SU-DHL-6 (cell line): ENCODE measurements around the gene DTX3.
"Not testable (repeated sequence)": the region's sequence is repeated elsewhere in the genome, so short reads cannot be mapped to it uniquely, and the experiment has no call there.

Experiments
- EZH2phosphoT487 ChIP-seq: fragments of 200-600 bp; sonication (generic), shearing (Covaris generic); conservative IDR thresholded peaks from 2 replicates; pipeline ENCODE4 v1.6.1; 2018; ENCODE audit warnings: mild to moderate bottlenecking, antibody characterized with exemption, low read length, moderate library complexity, mixed read lengths
- TF ChIP-seq, protein P1 (sequence below): fragments of 200-600 bp; sonication (generic); IDR thresholded peaks from one replicate; pipeline ENCODE4 v1.5.1; 2017; ENCODE audit warnings: antibody characterized with exemption, mild to moderate bottlenecking, low read length, moderate library complexity; ENCODE audit not compliant: insufficient read depth, poor library complexity, severe bottlenecking

DNA sequence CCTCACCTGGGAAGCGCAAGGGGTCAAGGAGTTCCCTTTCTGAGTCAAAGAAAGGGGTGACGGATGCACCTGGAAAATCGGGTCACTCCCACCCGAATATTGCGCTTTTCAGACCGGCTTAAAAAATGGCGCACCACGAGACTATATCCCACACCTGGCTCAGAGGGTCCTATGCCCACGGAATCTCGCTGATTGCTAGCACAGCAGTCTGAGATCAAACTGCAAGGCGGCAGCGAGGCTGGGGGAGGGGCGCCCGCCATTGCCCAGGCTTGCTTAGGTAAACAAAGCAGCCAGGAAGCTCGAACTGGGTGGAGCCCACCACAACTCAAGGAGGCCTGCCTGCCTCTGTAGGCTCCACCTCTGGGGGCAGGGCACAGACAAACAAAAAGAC lies 42.0 kb downstream of the DTX3 start:
- TF ChIP-seq, protein P1, sequence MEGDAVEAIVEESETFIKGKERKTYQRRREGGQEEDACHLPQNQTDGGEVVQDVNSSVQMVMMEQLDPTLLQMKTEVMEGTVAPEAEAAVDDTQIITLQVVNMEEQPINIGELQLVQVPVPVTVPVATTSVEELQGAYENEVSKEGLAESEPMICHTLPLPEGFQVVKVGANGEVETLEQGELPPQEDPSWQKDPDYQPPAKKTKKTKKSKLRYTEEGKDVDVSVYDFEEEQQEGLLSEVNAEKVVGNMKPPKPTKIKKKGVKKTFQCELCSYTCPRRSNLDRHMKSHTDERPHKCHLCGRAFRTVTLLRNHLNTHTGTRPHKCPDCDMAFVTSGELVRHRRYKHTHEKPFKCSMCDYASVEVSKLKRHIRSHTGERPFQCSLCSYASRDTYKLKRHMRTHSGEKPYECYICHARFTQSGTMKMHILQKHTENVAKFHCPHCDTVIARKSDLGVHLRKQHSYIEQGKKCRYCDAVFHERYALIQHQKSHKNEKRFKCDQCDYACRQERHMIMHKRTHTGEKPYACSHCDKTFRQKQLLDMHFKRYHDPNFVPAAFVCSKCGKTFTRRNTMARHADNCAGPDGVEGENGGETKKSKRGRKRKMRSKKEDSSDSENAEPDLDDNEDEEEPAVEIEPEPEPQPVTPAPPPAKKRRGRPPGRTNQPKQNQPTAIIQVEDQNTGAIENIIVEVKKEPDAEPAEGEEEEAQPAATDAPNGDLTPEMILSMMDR: not testable (repeated sequence)
- TF ChIP-seq EZH2phosphoT487: not testable (repeated sequence)
